Bronchial epithelial cell (primary cell): Measurements from ENCODE around the gene SLC6A3. TPM values are rescaled to one million over a fixed set of nuclear protein-coding genes. Genes with fewer than 3 reads are reported as not detected.

Source experiments
- DNase-seq: peaks from one replicate; pipeline ENCODE4 v3.0.0-alpha.2; 2010; ENCODE audit warnings: low read depth
- FAIRE-seq: peaks from 2 replicates; lab custom pipeline; 2011; peaks lifted over from hg19 to GRCh38; lab: Jason Lieb, UNC
- H3K27me3 ChIP-seq: 2 replicates; pipeline ENCODE4 v1.5.1; 2011; ENCODE audit warnings: low read length; ENCODE audit not compliant: control insufficient read depth, insufficient read depth
- H3K36me3 ChIP-seq: 2 replicates; pipeline ENCODE4 v1.5.1; 2011; ENCODE audit warnings: low read length; ENCODE audit not compliant: control insufficient read depth, insufficient read depth
- H3K4me3 ChIP-seq: 2 replicates; pipeline ENCODE4 v1.5.1; 2011; ENCODE audit warnings: mild to moderate bottlenecking, low read depth, low read length, control low read depth
- total RNA-seq: library from RNA; depleted of rRNA; stranded (reverse); fragments of >200 nt; gene quantifications from 2 replicates; pipeline ENCODE4 v1.2.1, GENCODE V29; 2014
- TF ChIP-seq, protein P1 (sequence below): IDR thresholded peaks from 2 replicates; pipeline ENCODE4 v1.5.1; 2011; ENCODE audit warnings: mild to moderate bottlenecking, moderate library complexity, low read length, control low read depth, inconsistent platforms; ENCODE audit not compliant: insufficient read depth, severe bottlenecking

SLC6A3 gene
- total RNA-seq, 1 donor from 2014 or later = not detected

GRCh38 chr5:1357946-1358725 lies 87.1 kb downstream of the SLC6A3 start:
- FAIRE-seq = no peak
- TF ChIP-seq, protein P1, sequence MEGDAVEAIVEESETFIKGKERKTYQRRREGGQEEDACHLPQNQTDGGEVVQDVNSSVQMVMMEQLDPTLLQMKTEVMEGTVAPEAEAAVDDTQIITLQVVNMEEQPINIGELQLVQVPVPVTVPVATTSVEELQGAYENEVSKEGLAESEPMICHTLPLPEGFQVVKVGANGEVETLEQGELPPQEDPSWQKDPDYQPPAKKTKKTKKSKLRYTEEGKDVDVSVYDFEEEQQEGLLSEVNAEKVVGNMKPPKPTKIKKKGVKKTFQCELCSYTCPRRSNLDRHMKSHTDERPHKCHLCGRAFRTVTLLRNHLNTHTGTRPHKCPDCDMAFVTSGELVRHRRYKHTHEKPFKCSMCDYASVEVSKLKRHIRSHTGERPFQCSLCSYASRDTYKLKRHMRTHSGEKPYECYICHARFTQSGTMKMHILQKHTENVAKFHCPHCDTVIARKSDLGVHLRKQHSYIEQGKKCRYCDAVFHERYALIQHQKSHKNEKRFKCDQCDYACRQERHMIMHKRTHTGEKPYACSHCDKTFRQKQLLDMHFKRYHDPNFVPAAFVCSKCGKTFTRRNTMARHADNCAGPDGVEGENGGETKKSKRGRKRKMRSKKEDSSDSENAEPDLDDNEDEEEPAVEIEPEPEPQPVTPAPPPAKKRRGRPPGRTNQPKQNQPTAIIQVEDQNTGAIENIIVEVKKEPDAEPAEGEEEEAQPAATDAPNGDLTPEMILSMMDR = no peak
- Histone ChIP-seq H3K4me3 (no peak overlapping the region), H3K27me3 (no peaks in the 10 kb centered on the region), H3K36me3 (no peaks in the 10 kb centered on the region)
- no peak for DNase-seq

- no peaks in the 10 kb centered on the region for H3K36me3 ChIP-seq
- FAIRE-seq = no peak
- no peaks in the 10 kb centered on the region for H3K27me3 ChIP-seq
- no peak for DNase-seq
- TF ChIP-seq, protein P1 = no peak
- H3K4me3 ChIP-seq = no peak overlapping the region
These were observed 88.1 kb downstream of the SLC6A3 start for GRCh38 chr5:1356873-1357787.

DNA sequence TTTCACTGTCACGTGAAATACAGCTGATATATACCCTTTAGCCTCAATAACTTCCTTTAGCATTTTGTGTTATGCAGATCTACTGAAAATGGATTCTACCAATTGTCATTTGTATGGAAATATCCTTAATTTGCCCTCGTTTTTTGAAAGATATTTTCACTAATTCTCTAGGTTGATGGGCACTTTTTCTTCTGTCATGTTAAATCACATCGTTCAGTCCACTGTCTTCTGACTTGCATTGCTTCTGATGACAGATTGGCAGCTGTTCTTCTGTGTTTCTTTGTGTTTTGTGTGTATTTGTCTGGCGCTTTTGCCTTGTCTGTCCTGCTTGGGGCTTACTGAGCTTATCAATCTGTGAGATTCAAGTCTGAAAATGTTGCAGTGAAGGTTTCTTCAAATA lies 90.7 kb downstream of the SLC6A3 start:
- Histone ChIP-seq H3K36me3 (no peaks in the 10 kb centered on the region), H3K4me3 (no peak overlapping the region), H3K27me3 (no peaks in the 10 kb centered on the region)
- TF ChIP-seq, protein P1 = no peak
- DNase-seq (no peak), FAIRE-seq (no peak)

- Histone ChIP-seq H3K36me3 (no peaks in the 10 kb centered on the region), H3K4me3 (no peak overlapping the region), H3K27me3 (no peaks in the 10 kb centered on the region)
- FAIRE-seq = no peak
- DNase-seq = no peak
- TF ChIP-seq, protein P1 = no peak
These were observed 92.7 kb downstream of the SLC6A3 start for GRCh38 chr5:1352231-1353219.

- TF ChIP-seq, protein P1 = no peak
- H3K36me3 ChIP-seq = no peaks in the 10 kb centered on the region
- no peaks in the 10 kb centered on the region for H3K27me3 ChIP-seq
- FAIRE-seq = no peak
- no peak overlapping the region for H3K4me3 ChIP-seq
- no peak for DNase-seq
These were observed 94.1 kb downstream of the SLC6A3 start for GRCh38 chr5:1351156-1351555.
